CD4-positive, alpha-beta T cell treated with Interferon alpha-2 for 1 hour (primary cell): ENCODE data around the gene DEK.
"Not testable (repeated sequence)": the region's sequence is repeated elsewhere in the genome, so short reads cannot be mapped to it uniquely, and the experiment has no call there.

Experiments used
- DNase-seq, 2 donors: peaks; one replicate each; pipeline ENCODE4 v3.0.0-alpha.2; 2020 to 2022

DEK gene

GRCh38 chr6:18237167-18237566 lies 27.2 kb downstream of the DEK start:
- DNase-seq = no peak

DNA sequence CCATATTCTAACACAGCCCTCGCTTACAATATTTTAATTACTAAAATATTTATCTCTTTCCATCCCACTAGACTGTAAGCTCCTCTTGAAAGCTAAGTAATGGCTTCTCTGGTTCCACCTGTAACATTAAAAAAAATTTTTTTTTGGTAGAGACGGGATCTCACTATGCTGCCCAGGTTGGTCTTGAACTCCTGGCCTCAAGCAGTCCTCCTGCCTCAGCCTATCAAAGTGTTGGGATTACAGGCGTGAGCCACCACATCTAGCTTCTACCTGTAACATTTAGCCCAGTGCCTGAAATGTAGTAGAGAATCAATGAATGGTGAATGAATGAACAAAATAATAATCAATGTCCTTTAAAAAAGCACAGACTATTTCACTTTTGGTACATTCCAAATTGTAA lies 28.8 kb downstream of the DEK start:
- DNase-seq = no peak

DNA sequence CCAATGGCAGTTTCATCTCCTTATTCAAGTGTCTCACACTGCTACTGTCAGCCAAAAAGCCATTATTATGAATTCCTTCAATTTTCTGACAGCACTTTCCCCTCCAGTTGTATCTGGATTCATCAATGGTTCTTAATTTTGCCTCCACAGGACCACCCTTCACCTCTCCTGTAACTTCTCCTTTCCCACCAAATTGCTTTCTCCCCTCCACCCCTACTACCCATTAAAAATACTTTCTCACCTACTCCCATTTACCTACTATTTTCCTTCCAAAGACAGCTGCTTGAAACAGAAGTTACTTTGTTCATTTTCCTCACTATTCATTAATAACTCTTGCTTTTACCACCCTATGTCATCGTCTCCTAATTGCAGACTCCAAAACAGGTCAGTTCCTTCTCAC lies 29.8 kb downstream of the DEK start:
- DNase-seq = no peak

DNA sequence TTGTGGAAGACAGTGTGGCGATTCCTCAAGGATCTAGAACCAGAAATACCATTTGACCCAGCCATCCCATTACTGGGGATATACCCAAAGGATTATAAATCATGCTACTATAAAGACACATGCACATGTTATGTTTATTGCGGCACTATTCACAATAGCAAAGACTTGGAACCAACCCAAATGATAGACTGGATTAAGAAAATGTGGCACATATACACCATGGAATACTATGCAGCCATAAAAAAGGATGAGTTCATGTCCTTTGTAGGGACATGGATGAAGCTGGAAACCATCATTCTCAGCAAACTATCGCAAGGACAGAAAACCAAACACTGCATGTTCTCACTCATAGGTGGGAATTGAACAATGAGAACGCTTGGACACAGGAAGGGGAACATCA lies 30.6 kb downstream of the DEK start:
- not testable (repeated sequence) for DNase-seq

DNA sequence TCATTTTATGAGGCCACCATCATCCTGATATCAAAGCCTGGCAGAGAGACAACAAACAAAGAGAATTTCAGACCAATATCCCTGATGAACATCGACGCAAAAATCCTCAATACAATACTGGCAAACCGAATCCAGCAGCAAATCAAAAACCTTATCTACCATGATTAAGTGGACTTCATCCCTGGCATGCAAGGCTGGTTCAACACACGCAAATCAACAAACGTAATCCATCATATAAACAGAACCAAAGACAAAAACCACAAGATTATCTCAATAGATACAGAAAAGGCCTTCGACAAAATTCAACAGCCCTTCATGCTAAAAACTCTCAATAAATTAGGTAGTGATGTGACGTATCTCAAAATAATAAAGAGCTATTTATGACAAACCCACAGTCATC lies 32.5 kb downstream of the DEK start:
- DNase-seq = not testable (repeated sequence)

- not testable (repeated sequence) for DNase-seq
Measured at GRCh38 chr6:18228590-18228989, 35.7 kb downstream of the DEK start.

DNA sequence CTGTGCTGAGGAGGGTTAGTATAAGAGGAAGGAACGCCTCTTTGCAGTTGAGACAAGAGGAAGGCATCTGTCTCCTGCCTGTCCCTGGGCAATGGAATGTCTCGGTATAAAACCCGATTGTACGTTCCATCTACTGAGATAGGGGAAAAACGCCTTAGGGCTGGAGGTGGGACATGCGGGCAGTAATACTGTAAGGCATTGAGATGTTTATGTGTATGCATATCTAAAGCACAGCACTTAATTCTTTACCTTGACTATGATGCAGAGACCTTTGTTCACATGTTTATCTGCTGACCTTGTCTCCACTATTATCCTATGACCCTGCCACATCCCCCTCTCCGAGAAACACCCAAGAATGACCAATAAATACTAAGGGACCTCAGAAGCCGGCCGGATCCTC lies 37.2 kb downstream of the DEK start:
- DNase-seq = not testable (repeated sequence)

- not testable (repeated sequence) for DNase-seq
Measured at GRCh38 chr6:18226451-18227105, 37.8 kb downstream of the DEK start.

- no peak for DNase-seq
Measured at GRCh38 chr6:18221288-18221615, 43.1 kb downstream of the DEK start.

DNA sequence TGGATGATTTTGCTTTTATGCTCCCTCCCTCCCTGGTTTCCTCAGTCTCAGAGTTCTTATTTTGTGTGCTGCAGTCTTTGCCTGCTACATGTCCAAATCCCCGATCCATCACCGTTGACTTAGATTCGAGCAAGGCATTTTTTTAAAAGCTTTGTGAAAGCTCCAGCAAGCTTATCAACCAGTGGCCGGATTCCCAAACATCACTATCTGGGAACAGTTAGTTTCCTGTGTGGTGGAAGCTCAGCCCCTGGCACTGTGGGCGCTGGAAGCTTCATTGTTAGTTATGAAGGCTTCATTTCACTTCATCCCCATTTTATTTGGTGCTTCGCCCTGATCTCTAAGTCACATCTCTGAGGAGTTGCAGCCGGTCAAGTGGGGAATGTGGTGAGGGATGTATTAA lies 44.7 kb downstream of the DEK start:
- DNase-seq = no peak

DNA sequence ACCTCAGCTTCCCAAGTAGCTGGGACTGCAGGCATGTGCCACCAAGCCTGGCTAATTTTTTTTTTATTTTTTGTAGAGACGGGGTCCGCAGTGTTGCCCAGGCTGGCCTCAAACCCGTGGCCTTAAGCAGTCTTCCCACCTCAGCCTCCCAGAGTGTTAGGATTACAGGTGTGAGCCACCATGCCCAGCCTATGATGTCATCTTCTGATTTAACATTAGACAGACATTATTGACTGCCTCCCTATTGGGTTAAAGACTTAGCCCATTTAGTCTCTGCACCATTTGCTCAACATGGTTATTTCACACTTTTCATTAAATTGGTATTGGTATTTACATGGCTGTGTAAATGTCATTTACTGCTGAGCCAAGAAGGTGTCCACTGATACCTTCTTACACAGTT lies 46.1 kb downstream of the DEK start:
- DNase-seq = no peak

DNA sequence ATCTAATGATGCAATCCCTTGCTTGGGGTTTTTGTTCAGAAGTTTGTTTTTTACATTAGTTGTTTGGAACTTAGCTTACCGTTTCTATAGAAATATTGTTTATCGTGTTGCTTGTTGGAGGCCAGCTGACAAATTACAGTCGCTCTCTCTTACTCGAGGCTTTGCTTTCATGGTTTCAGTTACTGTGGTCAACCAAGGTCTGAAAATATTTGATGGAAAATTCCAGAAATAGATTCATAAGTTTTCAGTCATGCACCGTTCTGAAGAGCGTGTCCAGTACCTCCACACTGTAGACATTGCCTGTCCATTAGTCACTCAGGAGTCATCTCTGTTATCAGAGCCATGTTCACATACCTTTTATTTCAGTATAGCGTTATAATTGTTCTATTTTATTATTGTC lies 47.9 kb downstream of the DEK start:
- DNase-seq = no peak

DNA sequence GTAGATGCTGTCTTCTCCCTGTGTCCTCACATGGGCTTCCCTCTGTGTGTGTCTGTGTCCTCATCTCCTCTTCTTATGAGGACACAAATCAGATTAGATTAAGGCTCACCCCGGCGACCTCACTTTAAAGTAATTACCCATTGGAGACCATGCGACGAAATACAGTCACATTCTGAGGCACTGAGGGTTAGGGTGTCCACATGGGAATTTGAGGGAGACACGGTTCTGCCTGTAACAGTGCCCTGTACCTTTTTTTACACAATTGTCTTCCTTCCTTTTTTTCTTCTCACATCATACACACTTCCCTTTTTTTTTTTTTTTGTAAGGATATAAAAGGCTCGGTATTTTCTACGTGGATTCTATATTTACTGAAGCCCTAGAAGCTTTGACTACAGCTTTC lies 48.9 kb downstream of the DEK start:
- DNase-seq = no peak

- no peak for DNase-seq
Measured at GRCh38 chr6:18214003-18214402, 50.3 kb downstream of the DEK start.

DNA sequence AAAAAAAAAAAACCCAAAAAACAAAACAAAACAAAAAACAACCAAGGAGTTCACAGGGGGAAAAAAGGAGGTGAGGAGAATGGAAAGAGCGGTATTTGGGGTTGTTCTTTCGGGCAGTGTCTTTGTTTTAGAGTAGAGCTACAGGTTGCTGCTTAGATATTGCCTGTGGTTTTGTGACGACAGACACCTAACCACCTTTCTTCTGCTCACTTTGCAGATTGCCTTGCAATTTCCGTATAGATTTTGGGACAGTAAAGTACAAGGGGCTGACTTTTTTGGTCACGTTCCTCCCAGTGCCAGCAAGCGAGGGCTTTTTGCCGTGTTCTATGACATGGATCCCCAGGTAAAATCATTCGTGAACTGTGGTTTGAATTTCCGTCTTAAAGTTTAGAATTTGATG lies 50.9 kb downstream of the DEK start:
- peak in 1 of 2 donors; percentile 30 for DNase-seq

DNA sequence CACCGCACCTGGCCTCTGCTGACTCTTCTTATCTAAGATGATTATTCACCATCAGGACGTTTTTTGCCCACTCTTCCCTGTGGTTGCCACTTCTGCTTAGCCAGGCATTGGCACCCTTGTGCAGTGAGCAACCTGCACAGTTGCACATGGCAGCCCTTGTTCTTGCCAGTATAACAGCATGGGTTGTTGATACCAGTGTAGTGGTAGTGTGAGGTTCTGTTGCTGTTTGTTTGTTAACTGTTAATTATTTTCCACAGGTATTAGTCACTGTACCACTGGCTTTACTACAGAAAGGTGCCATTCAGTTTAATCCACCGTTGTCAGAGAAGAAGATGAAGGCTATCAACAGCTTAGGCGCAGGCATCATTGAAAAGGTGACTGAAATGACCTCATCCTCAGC lies 52.1 kb downstream of the DEK start:
- DNase-seq = no peak

DNA sequence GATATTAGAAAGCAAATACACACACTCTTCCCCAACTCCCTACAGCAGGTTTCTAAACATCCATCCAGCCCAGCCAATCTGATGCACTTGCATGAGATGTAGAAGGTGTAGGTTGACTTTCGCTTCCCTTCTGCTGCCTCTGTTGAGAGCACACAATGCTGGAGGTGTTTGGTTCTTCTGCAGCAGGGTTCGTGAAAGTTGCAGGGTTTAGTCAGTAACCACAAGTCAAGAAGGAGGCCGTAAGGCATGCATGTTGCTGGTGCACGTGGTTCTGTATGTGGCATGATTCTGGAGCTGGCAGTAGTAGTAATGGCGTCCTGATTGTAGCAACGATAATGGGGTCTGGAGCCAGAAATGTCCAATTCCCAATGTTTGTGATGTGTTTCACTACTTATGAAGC lies 53.0 kb downstream of the DEK start:
- DNase-seq = no peak

GRCh38 chr6:18210707-18211106 lies 53.6 kb downstream of the DEK start:
- no peak for DNase-seq

DNA sequence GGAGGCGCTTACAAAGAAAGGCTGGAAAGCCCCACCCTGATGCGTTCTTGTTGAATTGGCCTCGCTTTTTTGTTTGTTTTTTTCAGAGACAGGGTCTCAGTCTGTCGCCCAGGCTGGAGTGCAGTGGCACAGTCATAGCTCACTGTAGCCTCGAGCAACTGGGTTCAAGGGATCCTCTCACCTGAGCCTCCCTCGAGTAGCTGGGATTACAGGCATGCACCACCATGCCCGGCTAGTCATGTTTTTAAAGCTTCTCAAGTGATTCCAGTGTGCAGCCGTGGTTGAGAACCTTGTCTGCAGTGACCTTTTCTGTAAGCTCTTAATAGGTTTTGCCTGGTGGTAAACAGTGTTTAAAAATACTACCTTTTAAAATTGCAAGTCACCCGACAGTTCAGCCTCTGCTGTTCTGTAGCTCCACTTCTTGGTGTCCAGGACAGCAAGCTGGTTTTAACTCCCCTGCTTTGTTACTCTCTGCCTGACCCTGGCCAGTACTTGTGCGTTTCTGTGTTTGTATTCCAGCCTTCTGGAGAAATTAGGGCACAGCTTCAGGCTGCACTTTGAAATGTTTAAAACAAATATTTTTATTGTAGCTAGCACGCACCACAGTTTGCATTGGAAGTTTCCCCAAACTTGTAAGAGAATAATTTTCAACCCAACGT lies 54.7 kb downstream of the DEK start:
- DNase-seq = no peak

DNA sequence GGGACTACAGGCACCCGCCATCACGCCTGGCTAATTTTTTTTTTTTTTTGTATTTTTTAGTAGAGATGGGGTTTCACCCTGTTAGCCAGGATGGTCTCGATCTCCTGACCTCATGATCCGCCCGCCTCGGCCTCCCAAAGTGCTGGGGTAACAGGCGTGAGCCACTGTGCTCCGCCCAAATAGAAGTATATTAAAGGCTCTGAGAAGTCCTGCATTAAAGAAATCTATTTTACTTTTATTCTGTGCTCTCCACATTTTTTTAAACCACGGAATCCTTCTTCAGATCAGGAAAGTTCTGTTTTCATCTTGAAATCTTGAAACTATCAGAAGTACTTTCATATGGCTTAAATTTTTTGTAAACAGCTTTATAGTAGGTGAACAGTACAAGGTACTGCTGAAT lies 55.6 kb downstream of the DEK start:
- DNase-seq = not testable (repeated sequence)

- no peak for DNase-seq
Measured at GRCh38 chr6:18207949-18208348, 56.4 kb downstream of the DEK start.

DNA sequence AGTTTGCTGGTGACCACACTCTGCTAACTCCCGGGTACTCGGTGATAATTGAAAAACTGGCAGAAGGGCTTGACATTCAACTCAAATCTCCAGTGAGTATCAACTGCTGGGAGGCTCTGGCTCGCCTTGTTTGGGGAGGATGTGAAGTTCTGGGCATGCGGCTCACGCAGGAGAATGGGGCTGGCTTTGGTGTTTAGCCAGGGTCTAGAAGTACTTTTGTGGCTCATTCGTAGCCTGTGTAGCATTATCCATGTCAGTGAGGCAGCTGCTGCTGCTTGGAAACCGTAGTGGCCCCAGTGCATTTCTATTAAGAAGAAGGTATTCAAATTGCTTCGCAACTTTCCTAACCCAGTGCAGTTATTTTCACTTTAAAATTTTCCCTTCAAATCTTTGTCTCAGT lies 56.9 kb downstream of the DEK start:
- DNase-seq = no peak

DNA sequence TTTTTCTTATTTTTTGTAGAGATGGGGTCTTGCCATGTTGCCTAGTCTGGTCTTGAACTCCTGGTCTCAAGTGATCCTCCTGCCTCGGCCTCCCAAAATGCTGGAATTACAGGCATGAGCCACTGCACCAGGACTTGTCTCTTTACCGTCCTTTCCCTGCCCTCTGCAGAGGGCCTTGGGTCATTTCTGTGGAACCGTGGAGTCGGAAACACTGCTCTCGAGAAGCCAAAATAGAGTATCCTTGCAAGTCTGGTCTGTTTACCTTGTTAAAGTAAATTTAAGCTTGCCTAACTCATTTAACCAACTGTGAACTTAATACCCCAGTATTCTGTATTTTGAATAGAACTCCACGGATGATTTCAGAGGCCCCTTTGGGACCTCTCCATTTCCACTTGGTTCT lies 57.7 kb downstream of the DEK start:
- no peak for DNase-seq

GRCh38 chr6:18204691-18205090 lies 59.6 kb downstream of the DEK start:
- no peak for DNase-seq

DNA sequence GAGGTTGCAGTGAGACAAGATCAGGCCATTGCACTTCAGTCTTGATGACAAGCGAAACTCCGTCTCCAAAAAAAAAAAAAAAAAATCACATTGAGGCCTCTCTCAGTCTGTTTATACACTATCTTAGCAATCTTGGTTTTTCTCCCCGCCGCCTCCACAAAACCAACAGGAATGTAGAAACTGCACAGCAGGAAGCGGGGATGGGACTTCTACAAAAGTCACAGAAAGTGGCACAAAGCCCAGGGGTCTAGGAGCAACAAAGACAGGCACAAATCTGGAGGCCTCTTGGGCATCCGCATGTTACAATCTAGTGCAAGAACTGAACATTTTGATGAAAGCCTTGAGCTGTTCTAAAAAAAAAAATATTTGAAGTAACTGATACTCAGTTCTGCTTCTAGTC lies 60.5 kb downstream of the DEK start:
- DNase-seq = no peak
